Glomerular endothelial cell (primary cell): ENCODE data around the gene TRAK2. TPM values are rescaled to one million over a fixed set of nuclear protein-coding genes. Genes with fewer than 3 reads are reported as not detected.
"Not testable (repeated sequence)": the region's sequence is repeated elsewhere in the genome, so short reads cannot be mapped to it uniquely, and the experiment has no call there.

Experiments used
- DNase-seq: peaks from one replicate; pipeline ENCODE4 v3.0.0-alpha.2; 2011; ENCODE audit warnings: low read depth, low spot score; ENCODE audit errors: extremely low read depth
- total RNA-seq: library from RNA; depleted of rRNA; stranded (reverse); fragments of >200 nt; gene quantifications from 2 replicates; pipeline ENCODE4 v1.2.3, GENCODE V29; 2015

TRAK2 gene
- total RNA-seq, 1 donor from 2014 or later: 32.0 TPM

DNA sequence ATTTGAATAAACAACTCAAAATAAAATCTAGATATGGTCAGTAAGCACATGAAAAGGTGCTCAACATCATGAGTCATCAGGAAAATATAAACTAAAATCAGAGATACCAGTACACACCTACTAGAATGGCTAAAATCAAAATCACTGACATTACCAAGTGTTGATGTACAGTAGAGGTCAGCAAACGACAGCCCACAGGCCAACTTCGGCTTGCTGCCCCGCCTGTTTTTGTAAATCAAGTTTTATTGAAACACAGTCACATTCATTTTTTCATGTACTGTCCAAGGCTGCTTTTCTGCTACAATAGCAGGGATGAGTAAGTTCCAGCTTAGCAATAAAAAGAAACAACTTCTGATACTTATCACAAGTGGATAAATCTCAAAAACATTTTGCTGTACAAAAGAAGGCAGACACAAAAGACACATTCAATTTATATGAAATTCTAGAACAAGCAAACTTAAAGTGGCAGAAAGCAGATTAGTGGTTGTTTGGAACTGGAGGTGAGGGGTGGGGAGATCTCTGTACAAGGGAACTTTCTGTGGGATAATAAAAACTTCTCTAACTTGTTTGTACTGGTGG is 32.1 kb downstream of the TRAK2 start:
- no peak for DNase-seq

DNA sequence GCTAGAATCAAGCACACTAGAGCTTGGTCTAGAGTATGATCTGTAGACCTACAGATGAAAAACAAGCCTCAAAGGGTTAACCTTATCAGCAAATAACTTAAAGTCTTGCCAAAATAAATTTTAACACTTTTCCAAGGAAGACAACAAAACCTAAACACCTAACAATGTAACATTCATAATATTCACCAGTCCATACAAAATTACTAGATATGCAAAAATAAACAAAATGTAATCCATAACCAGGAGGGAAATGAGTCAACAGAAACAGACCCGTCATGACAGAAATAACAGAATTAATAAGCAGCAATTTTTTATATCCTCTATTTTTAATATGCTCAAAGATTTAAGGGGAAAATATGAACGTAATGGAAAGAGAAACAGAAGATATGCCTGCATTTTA is 36.1 kb downstream of the TRAK2 start:
- no peak for DNase-seq

DNA sequence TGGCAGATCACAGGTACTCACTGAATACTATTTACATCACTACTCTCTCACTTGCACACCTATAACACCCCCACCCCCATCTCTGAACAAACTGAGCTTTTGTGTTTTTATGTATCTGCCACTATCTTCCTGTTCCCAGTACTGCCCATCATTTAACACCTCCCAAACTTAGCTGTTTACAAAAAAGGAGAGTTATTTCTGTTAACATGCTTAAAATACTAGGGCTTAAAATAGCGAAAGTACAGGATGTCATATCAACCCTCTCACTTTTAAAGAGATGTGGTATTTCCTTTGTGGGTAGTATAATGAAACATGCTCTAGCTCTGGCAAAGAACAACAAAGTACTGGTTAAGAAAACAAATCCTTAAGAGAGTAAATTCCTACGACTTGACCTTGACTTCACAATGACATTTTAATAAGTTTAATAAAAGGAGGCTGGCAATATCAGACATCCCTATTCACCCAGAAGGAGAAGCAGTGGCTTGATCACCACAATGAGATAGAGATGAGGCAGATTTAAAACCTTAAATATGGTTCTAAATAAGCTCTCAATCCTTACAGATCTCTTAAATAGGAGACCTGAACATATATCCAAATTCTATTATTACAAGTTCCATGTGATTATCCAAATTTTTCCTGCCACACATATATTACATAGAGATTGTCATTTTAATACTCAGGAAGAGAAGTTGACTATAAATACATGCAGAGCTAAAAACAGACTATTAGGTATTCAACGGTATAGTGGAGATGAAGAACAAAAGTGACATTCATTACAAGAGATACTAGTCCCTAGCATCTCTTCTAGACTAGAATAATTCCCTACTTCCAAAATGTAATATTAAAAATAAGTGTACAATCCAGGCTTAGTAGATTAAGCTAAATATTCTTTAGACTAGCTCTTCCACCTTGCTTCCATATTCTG is 36.9 kb downstream of the TRAK2 start:
- no peak for DNase-seq

- no peak for DNase-seq
These were observed 37.7 kb downstream of the TRAK2 start for GRCh38 chr2:201413552-201413951.

- no peak for DNase-seq
These were observed 38.1 kb downstream of the TRAK2 start for GRCh38 chr2:201413143-201413542.

DNA sequence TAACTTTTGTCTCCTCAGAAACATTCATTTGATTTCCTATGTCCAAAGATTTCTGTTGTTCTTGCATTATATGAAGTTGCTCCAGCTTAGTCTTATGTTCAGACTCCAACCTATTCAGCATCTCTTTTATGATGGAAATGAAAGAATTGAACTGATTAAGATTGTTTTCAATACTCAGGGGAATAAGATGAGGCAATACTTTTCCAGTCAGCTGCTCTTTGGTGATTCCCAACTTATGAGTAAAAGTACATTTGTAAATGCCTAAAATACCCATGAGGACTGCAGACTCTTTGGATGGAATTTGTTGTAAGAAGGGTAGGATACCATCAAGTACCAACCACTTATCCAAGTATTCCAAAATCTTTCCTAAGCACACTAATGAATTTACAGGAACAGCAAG is 39.8 kb downstream of the TRAK2 start:
- no peak for DNase-seq

GRCh38 chr2:201408931-201409330 is 42.3 kb downstream of the TRAK2 start:
- DNase-seq: no peak

DNA sequence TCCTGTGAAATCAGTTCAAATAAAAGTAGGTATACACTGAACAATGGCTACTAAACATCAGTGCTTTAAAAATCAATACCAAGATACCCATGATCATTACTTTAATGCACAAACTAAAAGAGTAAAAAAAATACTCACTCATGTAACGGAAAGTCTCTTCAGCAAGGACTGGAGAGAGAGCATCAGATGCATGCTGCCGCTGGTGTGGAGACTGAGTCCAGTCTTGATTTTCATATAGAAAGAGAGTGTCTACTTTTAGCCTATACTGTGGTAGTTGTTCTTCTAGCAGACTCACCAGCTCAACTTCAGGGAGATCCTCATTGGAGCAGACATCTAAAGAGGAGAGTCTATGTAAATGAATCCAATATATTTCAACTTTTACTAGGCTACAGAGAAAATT is 44.0 kb downstream of the TRAK2 start:
- no peak for DNase-seq

DNA sequence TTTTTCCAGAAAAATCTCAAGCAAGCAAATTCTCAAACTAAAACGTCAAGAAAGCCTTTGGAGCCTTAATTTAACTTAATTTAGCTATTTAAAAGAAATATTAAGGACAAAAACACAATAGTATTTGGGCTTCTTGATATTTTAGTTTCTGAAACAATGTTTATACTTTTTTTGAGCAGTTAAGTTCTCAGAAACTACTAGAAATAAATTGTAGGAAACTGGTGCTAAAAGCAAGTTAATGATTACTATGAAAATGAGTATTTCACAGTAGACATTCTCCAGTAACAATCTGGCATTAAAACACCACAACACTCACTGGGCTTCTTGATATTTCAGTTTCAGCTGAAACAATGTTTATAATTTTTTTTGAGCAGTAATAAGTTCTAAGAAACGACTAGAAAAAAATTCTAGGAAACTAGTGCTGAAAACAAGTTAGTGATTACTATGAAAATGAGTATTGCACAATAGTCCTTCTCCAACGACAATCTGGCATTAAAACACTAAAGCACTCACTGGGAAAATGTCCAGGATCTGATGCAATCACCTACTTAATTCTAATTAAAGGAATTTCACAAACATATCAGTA is 45.1 kb downstream of the TRAK2 start:
- DNase-seq: no peak

GRCh38 chr2:201404699-201405280 is 46.5 kb downstream of the TRAK2 start:
- DNase-seq: no peak

GRCh38 chr2:201403880-201404279 is 47.4 kb downstream of the TRAK2 start:
- no peak for DNase-seq

- no peak for DNase-seq
These were observed 48.4 kb downstream of the TRAK2 start for GRCh38 chr2:201402651-201403562.

DNA sequence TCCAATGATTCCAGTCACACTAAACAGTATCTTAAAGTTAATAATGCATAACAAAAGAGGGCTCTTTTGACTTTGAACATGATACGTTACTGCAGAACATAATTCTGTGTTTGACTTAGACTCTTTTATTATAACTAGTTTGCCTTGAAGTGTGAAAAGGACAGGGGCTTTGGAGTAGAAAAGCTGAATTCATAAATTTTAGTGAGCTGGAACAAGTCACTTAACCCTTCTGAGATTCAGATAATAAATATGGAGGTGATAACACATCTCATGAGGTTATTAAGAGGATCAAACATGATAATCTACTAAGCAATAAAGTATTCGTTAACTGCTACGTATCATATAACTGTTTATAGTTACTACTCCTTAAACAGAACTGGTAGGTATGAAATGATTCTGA is 49.4 kb downstream of the TRAK2 start:
- no peak for DNase-seq

DNA sequence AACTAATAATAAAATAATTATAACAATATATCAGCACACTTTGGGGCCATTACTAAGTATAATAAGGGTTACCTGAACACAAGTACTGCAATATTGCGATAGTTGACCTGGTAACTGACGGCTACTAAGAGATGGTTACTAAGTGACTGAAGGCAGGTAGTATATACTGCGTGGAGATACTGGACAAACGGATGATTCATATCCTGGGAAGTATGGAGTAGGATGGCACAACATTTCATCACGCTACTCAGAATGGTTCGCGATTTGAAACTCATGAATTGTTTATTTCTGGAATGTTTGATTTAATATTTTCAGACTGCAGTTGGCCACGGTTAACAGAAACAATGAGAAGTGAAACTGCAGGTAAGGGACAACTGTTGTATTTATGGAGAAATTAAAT is 54.7 kb downstream of the TRAK2 start:
- no peak for DNase-seq

DNA sequence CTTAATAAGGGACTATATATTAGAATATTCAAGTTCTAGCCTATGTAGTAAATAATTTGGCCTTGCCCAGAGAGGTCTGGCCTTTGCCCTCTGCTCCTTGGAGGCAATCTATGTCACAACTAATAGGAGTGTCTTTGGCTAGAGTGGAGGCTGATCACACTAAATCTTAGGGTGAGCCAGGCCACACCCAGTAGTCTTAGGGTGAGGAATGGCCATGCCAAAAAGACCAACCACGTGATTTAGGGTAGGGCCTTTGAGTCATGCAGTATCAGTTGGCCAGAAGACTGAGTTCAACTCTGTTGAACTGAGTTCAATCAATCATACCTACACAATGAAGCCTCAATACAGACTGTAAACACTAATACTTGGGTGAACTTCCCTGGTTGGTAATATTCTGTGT is 68.1 kb downstream of the TRAK2 start:
- DNase-seq: no peak

GRCh38 chr2:201378496-201379397 is 72.5 kb downstream of the TRAK2 start:
- no peak for DNase-seq

GRCh38 chr2:201377218-201377617 is 74.0 kb downstream of the TRAK2 start:
- no peak for DNase-seq

- no peak for DNase-seq
These were observed 81.5 kb downstream of the TRAK2 start for GRCh38 chr2:201369775-201370174.

GRCh38 chr2:201369318-201369717 is 81.9 kb downstream of the TRAK2 start:
- DNase-seq: not testable (repeated sequence)

DNA sequence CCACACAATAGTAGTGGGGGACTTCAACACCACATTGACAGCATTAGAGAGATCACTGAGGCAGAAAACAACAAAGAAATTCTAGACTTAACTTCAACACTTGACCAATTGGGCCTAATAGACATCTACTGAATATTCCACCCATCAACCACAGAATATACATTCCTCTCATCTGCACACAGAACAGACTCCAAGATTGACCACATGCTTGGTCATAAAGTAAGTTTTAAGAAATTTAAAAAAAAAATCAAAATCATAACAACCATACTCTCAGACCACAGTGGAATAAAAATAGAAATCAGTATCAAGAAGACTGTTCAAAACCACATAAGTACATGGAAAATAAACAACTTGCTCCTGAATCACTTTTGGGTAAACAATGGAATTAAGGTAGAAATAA is 85.1 kb downstream of the TRAK2 start:
- no peak for DNase-seq
